Measurements from ENCODE around the gene CCN5.

CCN5 gene

DNA sequence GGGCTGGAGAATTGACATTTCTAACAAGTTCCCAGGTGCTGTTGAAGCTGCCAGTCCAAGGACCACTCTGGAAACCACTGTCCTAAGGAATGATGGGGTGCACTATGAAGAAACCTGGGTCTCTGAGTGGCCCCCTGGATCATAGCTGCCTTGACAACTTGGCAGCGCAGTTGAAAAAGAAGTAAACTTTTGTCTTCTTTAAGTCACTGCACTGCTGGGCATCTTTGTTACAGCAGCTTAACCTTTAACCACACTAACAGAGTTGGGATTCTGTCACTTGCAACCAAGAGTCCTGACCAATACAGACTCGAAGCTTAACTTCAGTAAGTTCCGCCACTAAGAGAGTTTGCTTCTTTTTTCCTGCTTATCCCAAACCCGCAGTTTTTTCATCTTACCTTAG is 21.9 kb downstream of the CCN5 start:
- DNase-seq (ENCODE audit: low read depth) = no peak

- DNase-seq (ENCODE audit: low read depth) = peak; percentile 78
These were observed 23.8 kb downstream of the CCN5 start for GRCh38 chr20:44738813-44739477.

- no peak for DNase-seq (ENCODE audit: low read depth)
These were observed 24.8 kb downstream of the CCN5 start for GRCh38 chr20:44739942-44740341.

GRCh38 chr20:44742304-44743079 is 27.3 kb downstream of the CCN5 start:
- DNase-seq (ENCODE audit: low read depth) = no peak

GRCh38 chr20:44743080-44743701 is 28.0 kb downstream of the CCN5 start:
- no peak for DNase-seq (ENCODE audit: low read depth)

- DNase-seq (ENCODE audit: low read depth) = no peak
These were observed 28.9 kb downstream of the CCN5 start for GRCh38 chr20:44743916-44744655.

DNA sequence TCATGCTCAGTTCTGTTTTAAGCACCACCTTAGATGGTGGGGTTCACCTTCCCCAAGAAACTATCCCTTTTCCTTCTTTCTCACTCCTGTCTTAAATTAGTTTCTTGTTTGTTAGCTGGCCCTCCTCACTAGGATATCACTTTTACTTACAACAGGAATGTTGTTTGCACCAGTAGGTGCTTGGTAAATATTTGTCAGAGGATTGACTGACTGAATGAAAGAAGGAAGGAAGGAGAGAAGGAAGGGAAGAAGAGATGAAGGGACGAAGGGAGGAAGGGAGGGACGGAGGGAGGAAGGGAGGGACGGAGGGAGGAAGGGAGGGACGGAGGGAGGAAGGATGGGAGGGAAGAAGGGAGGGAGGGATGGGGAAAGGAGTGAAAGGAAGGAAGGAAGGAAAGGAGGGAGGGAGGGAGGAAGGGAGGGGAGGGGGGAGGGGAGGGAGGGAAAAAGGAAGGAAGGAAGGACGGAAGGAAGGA is 30.0 kb downstream of the CCN5 start:
- DNase-seq (ENCODE audit: low read depth) = no peak

- no peak for DNase-seq (ENCODE audit: low read depth)
These were observed 30.6 kb downstream of the CCN5 start, which contains the start of gene KCNK15 for GRCh38 chr20:44745598-44746366. Gene KCNK15 (plus strand): TSS chr20:44745865. CDS start chr20:44745911, 46 bp downstream.

- DNase-seq (ENCODE audit: low read depth) = no peak
These were observed 31.4 kb downstream of the CCN5 start for GRCh38 chr20:44746367-44747165.

GRCh38 chr20:44747166-44748004 is 32.2 kb downstream of the CCN5 start:
- DNase-seq (ENCODE audit: low read depth) = peak; percentile 68

DNA sequence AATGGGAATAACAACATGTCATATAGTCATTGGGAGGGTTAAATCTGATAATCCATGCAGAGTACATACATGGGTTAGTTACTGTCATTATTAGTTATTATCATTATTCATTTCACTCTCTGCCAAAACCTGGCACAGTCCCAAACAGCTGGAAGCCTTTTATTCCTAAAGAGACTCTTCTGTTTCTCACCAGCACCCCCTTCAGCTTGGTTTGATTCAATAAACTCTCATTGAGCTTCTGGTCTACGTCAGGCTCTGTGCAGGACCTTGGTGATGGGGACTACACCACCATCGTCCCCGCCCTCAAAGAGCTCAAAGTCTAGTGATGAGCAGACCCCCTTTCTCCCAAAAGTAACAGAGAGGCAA is 32.8 kb downstream of the CCN5 start:
- DNase-seq (ENCODE audit: low read depth) = no peak

- DNase-seq (ENCODE audit: low read depth) = no peak
These were observed 35.1 kb downstream of the CCN5 start for GRCh38 chr20:44750081-44750805.

- DNase-seq (ENCODE audit: low read depth) = no peak
These were observed 37.1 kb downstream of the CCN5 start for GRCh38 chr20:44752099-44752931.

DNA sequence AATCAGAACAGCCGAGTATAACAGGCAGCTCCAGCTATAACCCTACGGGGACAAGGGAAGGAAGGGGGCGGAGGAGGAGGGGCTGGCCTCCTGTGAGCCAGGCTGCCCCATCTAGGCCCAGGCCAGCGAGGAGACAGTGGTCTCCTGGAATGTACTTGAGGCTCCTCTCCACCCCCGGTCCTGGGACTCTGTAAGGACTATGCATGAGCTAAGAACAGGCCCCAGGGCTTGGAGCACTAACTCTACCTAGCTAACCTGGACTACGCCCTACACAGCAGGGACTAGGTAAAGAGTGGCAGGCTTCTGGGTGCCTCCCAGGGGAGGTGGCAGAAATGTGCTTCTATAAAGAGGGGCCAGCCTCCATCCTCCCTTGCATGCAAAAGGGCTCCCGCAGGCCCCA is 39.4 kb downstream of the CCN5 start:
- DNase-seq (ENCODE audit: low read depth) = no peak

DNA sequence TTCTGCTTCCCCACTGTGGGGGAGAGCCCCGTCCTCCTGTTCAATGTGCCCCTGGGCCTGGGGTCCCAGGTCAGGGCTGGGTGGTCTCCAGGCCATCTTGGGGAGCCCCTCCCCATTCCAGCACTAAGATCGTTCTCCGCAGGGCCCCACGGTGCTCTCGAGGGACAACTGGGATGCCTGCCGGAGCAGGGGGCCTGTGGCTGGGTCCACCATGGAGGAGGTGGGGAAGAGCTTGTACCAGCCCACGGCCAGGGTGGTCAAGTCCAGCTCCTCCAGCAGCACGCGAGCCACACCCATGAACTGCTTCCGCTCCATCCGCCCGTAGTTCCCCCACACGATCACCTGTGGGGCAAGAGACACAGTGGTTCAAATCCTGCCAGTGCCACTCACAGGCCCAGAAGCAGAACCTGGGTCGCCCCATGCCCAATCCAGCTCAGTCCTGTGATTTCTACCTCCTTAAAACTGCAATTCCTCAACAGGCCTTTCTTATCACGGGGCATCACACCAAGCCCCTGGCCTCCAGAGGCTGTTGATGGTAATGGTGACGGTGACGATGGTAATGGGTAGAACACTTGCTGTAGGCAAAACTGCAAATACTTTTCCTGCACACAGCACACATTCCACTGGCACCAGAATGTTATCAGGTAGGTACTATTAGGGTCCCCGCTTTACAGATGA is 41.0 kb downstream of the CCN5 start:
- DNase-seq (ENCODE audit: low read depth) = no peak

DNA sequence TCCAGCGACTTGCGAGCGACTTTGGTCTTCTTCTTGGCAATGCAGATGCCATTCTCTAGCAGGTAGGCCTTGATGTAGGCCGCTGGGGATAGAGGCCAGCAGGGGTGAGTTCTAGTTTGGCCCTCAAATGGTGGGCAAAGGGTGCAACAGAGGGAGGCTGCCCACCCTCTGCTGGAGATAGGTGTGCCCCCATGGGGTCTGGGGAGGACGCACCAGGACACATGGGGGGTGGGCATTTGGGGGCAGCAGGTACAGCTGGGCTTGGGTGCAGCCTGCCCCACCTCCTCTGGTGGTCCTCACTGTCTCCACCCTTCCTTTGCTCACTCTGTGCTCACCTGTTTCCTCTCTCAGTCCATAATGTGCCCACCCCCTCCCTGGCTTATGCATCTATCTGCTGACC is 41.8 kb downstream of the CCN5 start:
- DNase-seq (ENCODE audit: low read depth) = no peak

GRCh38 chr20:44758247-44759101 is 43.3 kb downstream of the CCN5 start:
- no peak for DNase-seq (ENCODE audit: low read depth)
